Mesodermal cell (in vitro differentiated cells): ENCODE measurements around the gene PRPSAP2.

Experiments used
- H3K27ac ChIP-seq: 2 replicates; pipeline ENCODE4 v1.7.0; 2013; ENCODE audit warnings: mild to moderate bottlenecking, low read depth, low read length, moderate library complexity; ENCODE audit not compliant: severe bottlenecking
- H3K36me3 ChIP-seq: 2 replicates; pipeline ENCODE4 v1.7.1; 2013; ENCODE audit warnings: mild to moderate bottlenecking, low read length, moderate library complexity; ENCODE audit not compliant: control insufficient read depth, insufficient read depth
- H3K4me1 ChIP-seq: one replicate; pipeline ENCODE4 v1.7.1; 2013; ENCODE audit warnings: mild to moderate bottlenecking, low read length; ENCODE audit not compliant: insufficient read depth, control insufficient read depth, poor library complexity, severe bottlenecking
- H3K4me3 ChIP-seq: 2 replicates; pipeline ENCODE4 v1.7.0; 2013; ENCODE audit warnings: low read length, control low read depth, mild to moderate bottlenecking; ENCODE audit not compliant: insufficient read depth, poor library complexity, severe bottlenecking; ENCODE audit errors: extremely low read depth
- H3K9me3 ChIP-seq: 2 replicates; pipeline ENCODE4 v1.7.1; 2013; ENCODE audit warnings: mild to moderate bottlenecking, low read length, moderate library complexity; ENCODE audit not compliant: control insufficient read depth
- WGBS, 2 experiments: methylation state at CpG; one replicate each; pipeline ENCODE4 v1.1.5; 2013; ENCODE audit warnings: missing lambda C conversion rate in 2 of 2; ENCODE audit not compliant: insufficient coverage in 2 of 2; 5-methylcytosine and 5-hydroxymethylcytosine counted together

Gene PRPSAP2

DNA sequence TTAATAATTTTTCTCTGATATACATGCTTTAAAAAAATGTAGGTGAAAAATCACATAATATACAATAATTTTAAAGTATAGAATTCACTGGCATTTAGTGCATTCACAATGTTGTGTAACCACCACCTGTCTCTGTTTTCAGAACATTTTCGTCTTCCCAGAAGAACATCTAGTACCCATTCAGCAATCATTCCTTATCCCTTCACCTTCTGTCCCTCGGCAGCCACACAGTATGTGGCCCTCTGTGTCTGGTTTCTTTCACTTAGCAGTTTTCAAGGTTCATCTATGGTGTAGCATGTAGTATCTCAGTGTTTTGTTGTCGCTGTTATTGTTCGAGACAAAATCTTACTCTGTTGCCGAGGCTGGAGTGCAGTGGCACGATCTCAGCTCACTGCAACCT is 33.6 kb downstream of the PRPSAP2 start:
- H3K27ac ChIP-seq = no peak overlapping the region
- H3K4me3 ChIP-seq = no peak overlapping the region
- whole genome bisulfite sequencing, 2 experiments = 86 to 96% methylated on average over 5 to 6 of the region's 6 CpGs
- no peaks in the 10 kb centered on the region for H3K4me1 ChIP-seq
- H3K9me3 ChIP-seq = no peaks in the 10 kb centered on the region
- peaks cover 66% of the 10 kb centered on the region for H3K36me3 ChIP-seq

DNA sequence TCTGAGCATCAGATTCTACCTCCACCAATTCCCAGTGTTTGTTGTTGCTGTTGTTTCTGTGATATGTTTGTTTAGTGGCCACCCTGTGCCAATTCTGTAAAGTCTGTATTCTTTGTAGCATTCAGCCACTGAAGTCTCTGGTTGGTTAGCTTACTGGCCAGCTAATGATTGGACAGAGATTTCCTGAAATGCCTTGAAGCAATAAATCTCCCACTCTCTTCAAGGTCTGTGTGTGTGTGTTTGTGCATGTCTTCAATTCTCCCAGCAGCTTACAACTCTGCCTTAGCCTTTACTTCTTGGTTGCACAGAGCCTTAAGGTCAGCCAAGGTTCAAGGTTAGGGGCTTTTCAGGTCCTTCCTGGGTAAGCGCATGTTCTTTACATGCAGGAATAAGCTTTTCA is 38.2 kb downstream of the PRPSAP2 start:
- Histone ChIP-seq H3K36me3 (peaks cover 79% of the 10 kb centered on the region), H3K4me3 (no peak overlapping the region), H3K9me3 (no peaks in the 10 kb centered on the region), H3K27ac (no peak overlapping the region), H3K4me1 (no peaks in the 10 kb centered on the region)
- 100% methylated on average over 1 of the region's 1 CpG; no CpG with 5 or more reads in 1 of the 2 experiments for WGBS, 2 experiments

DNA sequence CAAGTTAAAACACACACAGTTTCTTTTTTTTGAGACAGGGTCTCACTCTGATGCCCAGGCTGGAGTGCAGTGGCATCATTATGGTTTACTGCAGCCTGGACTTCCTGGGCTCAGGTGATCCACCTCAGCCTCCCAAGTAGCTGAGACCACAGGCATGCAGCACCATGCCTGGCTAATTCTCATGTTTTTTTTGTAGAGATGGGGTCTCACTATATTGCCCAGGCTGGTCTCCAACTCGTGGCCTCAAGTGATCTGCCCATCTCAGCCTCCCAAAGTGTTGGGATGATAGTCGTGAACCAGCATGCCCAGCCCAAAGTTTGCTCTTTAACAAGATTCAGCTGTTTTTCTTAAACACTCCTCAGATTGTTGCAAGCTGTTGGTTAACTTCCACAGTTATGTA is 39.0 kb downstream of the PRPSAP2 start:
- H3K27ac ChIP-seq = no peak overlapping the region
- H3K36me3 ChIP-seq = peaks cover 79% of the 10 kb centered on the region
- WGBS, 2 experiments = 100% methylated on average over 1 to 2 of the region's 2 CpGs

DNA sequence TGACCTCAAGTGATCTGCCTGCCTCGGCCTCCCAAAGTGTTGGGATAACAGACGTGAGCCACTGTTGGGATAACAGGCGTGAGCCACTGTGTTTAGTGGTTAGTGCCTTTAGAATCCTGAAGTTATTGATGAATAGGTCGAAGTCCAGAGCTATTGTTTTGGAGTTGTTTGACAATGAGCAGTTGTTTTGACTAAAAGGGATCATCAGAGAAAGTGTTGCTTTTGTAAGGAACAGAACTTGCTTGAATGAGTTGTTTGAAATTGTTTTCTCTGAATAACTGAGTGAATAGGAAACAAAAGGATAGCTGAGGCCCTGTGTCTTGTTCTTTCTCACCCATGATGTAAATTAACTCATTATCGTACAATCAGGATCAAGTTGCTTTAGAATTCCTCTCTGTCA is 46.6 kb downstream of the PRPSAP2 start:
- H3K36me3 ChIP-seq = peaks cover 84% of the 10 kb centered on the region
- no peaks in the 10 kb centered on the region for H3K9me3 ChIP-seq
- 91% methylated on average over 3 to 5 of the region's 5 CpGs for WGBS, 2 experiments
- H3K4me3 ChIP-seq = no peak overlapping the region
- no peak overlapping the region for H3K27ac ChIP-seq
- H3K4me1 ChIP-seq = no peaks in the 10 kb centered on the region

More for the DNA sequence above, 39.0 kb downstream of the PRPSAP2 start:
- no peaks in the 10 kb centered on the region for H3K9me3 ChIP-seq
- no peaks in the 10 kb centered on the region for H3K4me1 ChIP-seq
- no peak overlapping the region for H3K4me3 ChIP-seq

DNA sequence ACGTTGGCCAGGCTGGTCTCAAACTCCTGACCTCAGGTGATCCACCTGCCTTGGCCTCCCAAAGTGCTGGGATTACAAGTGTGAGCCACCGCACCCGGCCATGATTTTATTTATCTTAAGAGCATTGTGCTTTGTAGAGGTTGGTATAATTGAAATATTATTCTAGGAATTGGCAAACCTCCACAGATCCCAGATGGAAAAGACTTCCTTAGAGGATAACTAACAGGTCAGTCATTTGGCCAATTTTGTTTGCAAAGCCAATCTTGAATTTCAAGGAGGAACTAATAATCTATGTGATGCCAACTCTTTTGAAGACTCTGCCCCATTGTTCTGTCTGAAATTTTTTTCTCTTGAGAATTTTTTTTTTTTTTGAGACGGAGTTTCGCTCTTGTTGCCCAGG is 47.3 kb downstream of the PRPSAP2 start:
- 100% methylated on average over 1 to 2 of the region's 5 CpGs for WGBS, 2 experiments
- H3K36me3 ChIP-seq = peaks cover 80% of the 10 kb centered on the region
- H3K4me3 ChIP-seq = no peak overlapping the region
- H3K4me1 ChIP-seq = no peaks in the 10 kb centered on the region
- no peaks in the 10 kb centered on the region for H3K9me3 ChIP-seq
- no peak overlapping the region for H3K27ac ChIP-seq

DNA sequence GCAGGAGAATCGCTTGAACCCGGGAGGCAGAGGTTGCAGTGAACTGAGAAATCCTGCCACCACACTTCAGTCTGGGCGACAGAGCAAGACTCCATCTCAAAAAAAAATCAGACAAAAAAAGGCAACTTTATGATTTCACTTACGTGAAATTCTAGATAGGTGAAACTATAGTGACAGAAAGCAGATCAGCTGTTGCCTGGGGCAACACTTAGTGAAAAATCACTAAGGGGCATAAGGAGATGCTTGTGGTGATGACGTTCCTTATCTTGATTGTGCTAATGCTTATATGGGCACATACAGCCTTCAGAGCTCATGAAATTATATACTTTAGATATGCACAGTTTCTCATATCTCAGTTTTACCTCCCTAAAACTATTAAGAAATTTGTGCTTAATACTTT is 52.4 kb downstream of the PRPSAP2 start:
- no peaks in the 10 kb centered on the region for H3K9me3 ChIP-seq
- WGBS, 2 experiments = 93 to 94% methylated on average over 3 to 4 of the region's 5 CpGs
- peak overlapping the region; percentile 31 for H3K27ac ChIP-seq
- no peak overlapping the region for H3K4me3 ChIP-seq
- no peaks in the 10 kb centered on the region for H3K4me1 ChIP-seq
- peaks cover 87% of the 10 kb centered on the region for H3K36me3 ChIP-seq

DNA sequence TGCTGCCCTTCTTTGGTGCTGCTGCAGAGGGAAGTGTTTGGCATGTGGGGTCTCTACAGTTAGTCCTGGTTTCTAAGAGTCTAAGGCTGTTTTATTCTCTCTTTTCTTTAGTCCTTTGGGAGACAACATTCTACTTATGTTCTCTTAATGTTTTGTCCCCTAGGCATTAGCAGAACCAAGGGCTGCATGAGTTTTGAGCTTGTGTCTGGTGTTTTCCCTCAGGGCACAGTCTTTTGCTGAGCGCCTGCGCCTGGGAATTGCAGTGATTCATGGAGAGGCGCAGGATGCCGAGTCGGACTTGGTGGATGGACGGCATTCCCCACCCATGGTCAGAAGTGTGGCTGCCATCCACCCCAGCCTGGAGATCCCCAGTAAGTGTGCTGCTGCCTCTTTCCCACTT is 53.0 kb downstream of the PRPSAP2 start:
- H3K36me3 ChIP-seq = peaks cover 87% of the 10 kb centered on the region
- H3K4me1 ChIP-seq = no peaks in the 10 kb centered on the region
- WGBS, 2 experiments = 86 to 96% methylated on average over 6 of the region's 6 CpGs
- no peak overlapping the region for H3K4me3 ChIP-seq
- peak overlapping the region; percentile 31 for H3K27ac ChIP-seq
- no peaks in the 10 kb centered on the region for H3K9me3 ChIP-seq

DNA sequence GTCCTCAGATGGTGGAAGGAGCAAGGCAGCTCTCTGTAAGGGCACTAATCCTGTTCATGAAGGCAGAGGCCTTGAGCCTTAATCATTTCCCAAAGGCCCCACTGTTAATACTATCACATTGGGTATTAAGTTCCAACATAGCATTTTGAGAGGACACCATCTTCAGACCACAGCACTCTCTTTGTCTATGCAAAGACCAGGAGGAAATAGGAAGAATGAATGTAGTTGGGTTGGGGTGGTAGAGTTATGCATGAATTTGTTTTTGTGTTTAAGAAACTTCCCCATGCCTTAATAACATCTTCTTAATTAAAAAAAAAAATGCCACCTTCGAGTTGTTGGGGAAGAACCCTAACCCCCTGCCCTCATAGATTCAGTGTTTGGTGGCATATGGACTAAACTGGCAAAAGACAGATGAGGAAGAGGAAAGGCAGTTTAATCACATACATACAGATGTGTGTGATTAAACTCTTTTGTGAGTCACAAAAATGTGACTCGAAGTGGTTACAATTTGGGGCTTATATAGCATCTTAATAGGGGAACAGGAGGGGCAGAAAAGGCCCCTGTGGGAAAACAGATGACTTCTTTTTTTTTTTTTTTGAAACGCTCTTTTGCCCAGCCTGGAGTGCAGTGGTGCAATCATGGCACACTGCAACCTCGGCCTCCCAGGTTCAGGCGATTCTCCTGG is 59.0 kb downstream of the PRPSAP2 start:
- H3K36me3 ChIP-seq = peaks cover 69% of the 10 kb centered on the region
- H3K9me3 ChIP-seq = no peaks in the 10 kb centered on the region
- H3K27ac ChIP-seq = no peak overlapping the region
- H3K4me3 ChIP-seq = no peak overlapping the region
- no peaks in the 10 kb centered on the region for H3K4me1 ChIP-seq
- WGBS, 2 experiments = no CpG with 5 or more reads among the region's 5 CpGs

DNA sequence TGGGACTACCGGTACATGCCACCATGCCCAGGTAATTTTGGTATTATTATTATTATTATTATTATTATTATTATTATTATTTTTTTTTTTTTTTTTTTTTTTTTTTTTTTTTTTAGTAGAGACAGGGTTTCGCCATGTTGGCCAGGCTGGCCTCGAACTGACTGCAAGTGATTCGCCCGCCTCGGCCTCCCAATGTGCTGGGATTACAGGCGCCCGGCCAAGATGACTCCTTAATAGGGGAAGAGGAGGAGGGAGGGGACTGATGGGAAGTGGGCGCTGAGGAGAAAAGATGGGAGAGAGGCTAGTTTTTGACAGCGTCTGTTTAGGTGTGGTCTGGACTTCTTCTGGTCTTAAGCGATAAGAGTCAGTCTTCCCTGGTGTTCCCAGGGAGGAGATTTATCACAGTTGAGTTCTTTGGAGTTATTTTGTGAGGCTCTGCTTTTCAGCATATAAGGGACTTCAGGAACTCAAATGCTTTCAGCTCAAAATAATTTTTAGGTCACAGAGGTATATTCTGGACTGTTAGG is 59.6 kb downstream of the PRPSAP2 start:
- H3K36me3 ChIP-seq = peaks cover 69% of the 10 kb centered on the region
- 92 to 99% methylated on average over 10 of the region's 11 CpGs for WGBS, 2 experiments
- no peak overlapping the region for H3K27ac ChIP-seq
- no peaks in the 10 kb centered on the region for H3K4me1 ChIP-seq
- no peak overlapping the region for H3K4me3 ChIP-seq
- H3K9me3 ChIP-seq = no peaks in the 10 kb centered on the region

DNA sequence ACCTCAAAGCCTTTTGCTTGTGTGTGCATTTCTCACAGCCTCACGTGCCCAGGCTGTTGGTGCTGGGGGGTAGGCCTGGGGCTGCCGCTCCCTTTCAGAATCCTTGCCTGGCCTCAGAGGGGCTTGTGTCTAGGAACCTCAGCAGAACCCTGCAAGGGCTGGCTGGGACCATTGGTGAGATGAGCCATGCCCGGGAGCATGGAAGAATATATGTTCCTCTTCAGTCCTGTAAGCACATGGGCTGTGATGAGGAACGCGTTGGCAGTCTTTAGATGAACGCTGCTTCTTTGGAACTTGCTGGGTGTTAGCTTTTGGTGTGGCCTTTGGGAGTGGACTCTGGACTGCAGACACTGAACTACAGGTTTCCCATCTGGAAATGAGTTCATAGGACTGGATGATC is 62.0 kb downstream of the PRPSAP2 start:
- H3K9me3 ChIP-seq = no peaks in the 10 kb centered on the region
- 80 to 86% methylated on average over 6 of the region's 6 CpGs for WGBS, 2 experiments
- no peak overlapping the region for H3K4me3 ChIP-seq
- no peaks in the 10 kb centered on the region for H3K4me1 ChIP-seq
- no peak overlapping the region for H3K27ac ChIP-seq
- peaks cover 65% of the 10 kb centered on the region for H3K36me3 ChIP-seq

DNA sequence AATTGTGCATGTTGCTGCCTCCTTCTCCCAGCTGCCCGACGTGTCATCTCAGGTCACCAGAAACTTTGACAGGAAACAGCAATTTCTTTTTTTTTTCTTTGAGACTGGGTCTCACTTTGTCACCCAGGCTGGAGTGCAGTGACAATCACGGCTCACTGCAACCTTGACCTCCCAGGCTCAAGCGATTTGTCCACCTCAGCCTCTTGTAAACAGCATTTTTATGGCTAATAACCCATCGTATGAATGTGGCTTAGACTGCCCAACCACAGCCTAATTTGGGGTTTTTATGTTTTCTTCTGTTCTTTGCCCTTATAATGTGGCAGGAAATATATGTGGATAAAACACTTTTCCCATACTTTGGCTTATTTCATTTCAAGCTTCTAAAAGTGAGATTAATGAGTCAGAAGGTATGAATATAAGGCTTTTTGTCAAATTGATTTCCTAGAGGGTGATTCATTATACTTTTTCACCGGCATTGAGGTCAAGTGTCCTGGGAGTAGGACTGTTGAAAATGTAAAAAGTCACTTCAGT is 63.0 kb downstream of the PRPSAP2 start:
- Histone ChIP-seq H3K27ac (no peak overlapping the region), H3K36me3 (peaks cover 64% of the 10 kb centered on the region), H3K4me1 (no peaks in the 10 kb centered on the region), H3K4me3 (no peak overlapping the region), H3K9me3 (no peaks in the 10 kb centered on the region)
- 92 to 95% methylated on average over 5 to 6 of the region's 6 CpGs for WGBS, 2 experiments
